NCI-H2107 treated with DMSO at 0.1 percent for 48 hours (cell line): Measurements from ENCODE around the gene IGSF1.

Source experiments
- DNase-seq: peaks from one replicate; lab custom pipeline; 2025; ENCODE audit not compliant: unreplicated experiment; lab: John Stamatoyannopoulos, UW

IGSF1 gene

GRCh38 chrX:131288738-131289511, at the start of gene IGSF1:
TSS of gene IGSF1 (minus strand) at chrX:131289306. CDS start at chrX:131286674, 2,632 bp downstream.
- no peak for DNase-seq

DNA sequence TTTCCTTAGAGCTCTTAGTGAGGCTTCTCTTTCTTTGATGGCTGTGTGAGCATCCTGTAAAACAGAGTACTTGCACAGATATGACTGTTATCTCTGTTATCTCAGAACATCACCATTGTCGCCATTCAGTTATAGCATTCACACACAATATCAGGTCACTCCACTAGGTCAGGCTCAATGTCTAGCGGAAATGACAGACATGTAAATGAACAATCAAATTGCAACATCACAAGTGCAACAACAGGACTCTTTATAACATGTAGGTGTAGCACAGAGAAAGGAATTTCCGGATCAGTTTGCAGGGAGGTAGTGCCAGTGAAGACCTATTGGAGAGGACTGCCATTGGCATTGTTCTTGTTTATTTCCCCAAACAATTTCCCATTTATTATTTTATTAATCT, 43.2 kb upstream of the IGSF1 start:
- DNase-seq, result no peak

DNA sequence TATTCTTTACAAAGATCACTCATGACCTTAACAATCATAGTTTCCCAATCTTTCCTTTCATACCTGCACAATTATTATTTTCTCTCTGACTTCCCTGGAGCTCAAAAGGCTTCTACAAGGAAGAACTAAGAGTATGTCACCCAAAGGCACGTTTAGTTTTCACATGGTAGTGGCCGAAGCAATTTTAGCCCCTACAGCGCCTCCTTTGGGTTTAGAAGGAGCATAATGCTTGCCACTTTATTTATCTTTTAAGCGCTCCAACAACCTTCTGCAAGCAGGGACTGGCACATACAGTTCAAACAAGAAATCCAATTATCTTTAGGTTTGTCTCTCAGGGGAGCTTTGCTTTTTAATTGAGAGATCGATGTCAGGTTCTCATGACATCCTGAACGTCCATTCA, 42.0 kb upstream of the IGSF1 start:
- DNase-seq, result no peak

- DNase-seq, result peak; percentile 18
Observed at GRCh38 chrX:131330735-131331134, 41.6 kb upstream of the IGSF1 start.

- DNase-seq, result no peak
Observed at GRCh38 chrX:131322651-131323050, 33.5 kb upstream of the IGSF1 start.

DNA sequence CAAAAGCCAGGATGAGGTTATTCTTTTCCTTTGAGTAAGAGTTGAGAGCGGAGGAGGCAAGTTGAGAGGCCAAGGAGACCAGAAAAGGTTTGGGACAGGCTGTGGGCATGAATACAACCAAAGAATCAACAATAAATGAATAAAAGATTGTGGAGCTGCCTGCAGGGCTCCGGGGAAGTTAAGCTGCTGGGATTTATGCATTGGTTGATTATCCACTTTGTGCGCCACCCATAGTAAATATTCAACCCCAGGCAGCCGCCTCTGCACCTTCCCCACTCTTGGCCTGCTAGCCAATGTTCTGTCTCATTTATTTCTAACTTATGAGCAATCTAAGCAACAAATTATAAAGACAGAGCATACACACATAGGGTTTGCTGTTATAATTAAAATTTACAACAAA, 28.2 kb upstream of the IGSF1 start:
- no peak for DNase-seq

DNA sequence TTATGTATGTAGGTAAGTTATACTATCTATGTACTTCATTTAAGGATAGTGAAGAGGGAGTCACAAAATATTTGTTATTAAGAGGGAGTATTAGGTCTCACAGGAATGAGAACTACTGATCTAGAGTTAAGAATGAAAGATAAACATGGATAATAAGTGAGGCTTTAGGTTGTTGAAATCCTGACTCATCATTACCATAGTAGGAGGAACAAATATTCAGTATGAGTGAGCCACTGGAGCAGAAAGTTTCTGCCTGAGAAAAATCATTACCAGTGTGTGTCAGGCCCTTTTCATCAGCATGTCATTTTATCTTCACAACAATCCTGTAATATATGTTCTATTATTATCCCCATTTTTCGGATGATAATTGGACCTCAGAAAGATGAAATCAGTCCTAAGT, 27.2 kb upstream of the IGSF1 start:
- DNase-seq, result no peak

DNA sequence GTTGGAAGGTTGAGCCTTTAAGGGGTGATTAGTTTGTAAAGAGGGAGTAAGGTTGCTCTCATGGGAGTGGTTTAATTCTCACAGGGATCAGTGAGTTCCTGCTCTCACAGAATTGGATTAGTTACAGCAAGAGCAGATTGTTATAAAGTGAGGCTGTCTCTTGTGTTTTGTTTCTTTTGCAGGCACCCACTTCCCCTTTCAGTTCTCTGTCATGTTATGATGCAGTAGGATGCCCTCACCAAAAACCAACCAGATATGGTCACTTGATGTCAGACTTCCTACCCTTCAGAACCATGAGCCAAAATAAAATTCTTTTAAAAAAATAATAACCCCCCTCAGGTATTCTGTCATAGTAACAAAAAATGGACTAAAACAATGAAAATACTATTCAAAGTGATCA, 19.9 kb upstream of the IGSF1 start:
- no peak for DNase-seq

GRCh38 chrX:131306601-131307000, 17.5 kb upstream of the IGSF1 start:
- no peak for DNase-seq

GRCh38 chrX:131305926-131306325, 16.8 kb upstream of the IGSF1 start:
- no peak for DNase-seq

DNA sequence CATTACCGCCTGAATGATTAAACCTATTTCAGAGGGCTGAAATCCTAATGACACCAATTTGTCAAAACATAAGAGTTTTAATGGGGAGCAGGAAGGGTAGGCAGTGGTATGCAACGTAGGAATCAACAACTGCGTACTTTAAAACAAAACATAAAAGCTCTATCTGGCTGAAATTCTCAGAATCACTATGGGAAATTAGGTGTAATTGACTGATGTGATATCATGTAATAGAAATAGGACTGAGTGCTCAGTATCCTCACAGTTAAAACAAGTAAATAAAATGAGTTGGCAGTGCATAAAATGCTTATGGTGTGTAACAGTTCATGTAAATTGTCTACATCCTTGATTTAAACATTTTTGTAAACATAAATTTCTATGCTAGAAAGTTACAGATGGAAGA, 13.6 kb upstream of the IGSF1 start:
- no peak for DNase-seq

DNA sequence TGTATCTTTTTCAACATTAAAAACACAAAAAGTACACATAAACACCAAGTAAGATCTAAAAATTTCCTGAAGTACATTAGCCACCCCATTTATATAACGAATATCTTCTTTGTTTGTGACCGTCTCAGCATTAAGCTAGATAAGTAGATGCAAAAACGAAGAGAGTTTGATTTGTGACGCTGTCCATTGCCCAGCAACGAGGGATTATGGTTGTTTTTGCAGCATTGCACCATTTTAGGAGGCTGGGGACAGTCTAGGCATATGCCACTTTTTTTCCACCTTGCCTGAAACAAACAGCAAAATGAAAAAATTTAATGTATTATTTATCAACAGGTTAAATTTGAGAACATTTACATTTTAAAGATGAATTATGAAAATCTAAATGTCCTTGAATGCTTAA, 12.0 kb upstream of the IGSF1 start:
- DNase-seq, result no peak

DNA sequence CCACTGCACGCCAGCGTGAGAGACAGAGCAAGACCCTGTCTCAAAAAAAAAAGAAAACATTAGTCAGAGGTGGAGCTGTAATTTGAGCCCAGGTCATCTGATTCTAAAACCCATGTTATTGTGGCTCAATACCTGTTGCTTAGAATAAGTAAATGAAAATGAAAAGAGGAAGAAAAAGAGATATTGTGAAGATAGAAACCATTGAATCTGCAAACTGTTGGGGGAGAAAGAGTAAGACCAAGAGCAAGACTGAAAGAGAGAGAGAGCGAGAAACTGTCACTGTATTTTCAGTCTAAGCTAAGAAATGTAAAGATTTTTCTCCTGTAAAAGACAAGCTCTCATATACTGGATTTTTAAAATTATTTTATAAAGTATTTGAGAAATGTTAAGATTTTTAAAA, 9.7 kb upstream of the IGSF1 start:
- no peak for DNase-seq

GRCh38 chrX:131298036-131298435, 8.9 kb upstream of the IGSF1 start:
- DNase-seq, result no peak

DNA sequence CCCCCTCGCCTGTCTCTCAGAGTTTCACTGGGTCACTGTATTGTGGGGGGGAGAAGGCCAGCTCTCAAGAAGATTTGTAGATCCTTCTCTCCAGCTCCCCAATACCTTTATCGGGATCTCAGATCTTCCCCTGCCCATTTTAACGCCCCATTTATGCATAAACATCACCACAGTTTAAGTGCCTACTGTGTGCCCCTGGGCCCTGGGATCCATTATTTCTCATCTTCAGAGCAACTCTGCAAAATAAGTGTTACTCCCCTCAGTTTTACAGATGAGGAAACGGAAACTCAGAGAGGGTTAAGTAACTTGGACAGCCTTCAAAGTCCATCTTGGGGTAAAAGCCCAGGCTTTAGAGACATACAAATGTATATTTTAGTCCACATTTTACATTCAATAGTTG, 421 bp upstream of the IGSF1 start:
- DNase-seq, result no peak

DNA sequence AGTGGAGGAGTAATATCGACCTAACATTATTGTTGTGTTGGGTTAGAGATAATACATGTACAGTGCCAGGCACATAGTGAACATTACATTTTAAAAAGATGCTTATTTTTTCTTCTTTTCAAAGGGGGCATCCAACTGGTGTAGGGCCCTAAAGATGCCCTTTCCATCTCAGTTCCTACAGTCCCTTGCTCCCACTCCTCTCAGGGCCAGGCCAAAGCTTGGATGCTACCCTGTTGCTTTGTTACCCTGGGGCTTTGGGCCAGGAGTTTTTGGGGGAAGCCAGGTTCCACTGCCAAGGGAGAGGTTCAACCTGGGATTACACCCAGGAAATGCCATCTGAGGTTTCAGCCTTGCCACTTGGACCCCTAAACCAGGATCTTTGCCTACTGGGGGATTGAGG, 918 bp downstream of the IGSF1 start:
- DNase-seq, result no peak

DNA sequence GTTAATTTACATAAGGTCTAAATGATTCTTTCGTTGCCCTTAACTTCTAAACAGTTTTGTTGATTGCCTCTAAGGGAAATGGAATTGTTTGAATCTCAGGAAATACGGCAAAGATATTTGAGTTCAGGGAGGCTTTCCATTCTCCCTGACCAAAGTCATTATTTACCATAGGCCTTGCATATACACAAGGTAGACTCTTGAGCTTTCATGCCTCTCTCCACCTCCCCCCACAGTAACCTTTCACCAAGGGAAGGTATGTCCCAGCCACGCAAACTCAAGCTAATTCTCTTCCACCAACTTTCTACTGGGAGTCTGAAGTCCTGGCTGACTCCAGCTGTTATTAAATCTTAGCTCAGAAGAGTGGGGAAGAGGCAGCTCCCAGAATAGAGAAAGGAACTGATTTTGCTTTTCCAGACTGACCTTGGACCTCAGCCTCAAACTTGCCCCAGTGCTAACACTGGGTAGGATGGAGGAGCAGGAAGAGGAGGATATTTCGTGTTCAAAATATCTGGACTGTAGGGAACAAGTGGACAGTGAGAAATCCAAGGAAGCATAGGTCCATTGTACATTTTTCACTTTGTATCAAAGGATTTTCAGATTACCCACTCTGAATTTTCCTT, 1.4 kb downstream of the IGSF1 start:
- no peak for DNase-seq

DNA sequence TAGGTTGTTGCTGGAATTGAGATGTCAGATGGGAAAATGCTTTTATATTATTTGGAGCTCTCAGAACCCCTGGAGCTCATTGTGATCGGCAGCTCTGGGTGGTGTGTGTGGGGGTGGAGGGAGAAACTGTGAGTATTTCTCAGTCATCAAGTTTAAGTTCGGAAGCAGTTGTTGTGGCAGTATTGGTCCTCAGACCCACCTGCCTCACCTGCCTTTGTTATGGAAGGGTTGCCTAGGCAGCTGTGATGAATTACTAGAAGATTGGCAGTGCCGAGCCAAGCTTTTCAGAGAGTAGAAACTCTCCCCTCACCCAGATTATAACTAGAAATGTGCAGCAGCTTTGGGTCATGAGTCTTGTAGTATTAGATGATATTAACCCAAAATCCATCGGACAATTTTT, 9.5 kb downstream of the IGSF1 start:
- DNase-seq, result peak; percentile 2

GRCh38 chrX:131279197-131279596, 9.9 kb downstream of the IGSF1 start:
- DNase-seq, result no peak

DNA sequence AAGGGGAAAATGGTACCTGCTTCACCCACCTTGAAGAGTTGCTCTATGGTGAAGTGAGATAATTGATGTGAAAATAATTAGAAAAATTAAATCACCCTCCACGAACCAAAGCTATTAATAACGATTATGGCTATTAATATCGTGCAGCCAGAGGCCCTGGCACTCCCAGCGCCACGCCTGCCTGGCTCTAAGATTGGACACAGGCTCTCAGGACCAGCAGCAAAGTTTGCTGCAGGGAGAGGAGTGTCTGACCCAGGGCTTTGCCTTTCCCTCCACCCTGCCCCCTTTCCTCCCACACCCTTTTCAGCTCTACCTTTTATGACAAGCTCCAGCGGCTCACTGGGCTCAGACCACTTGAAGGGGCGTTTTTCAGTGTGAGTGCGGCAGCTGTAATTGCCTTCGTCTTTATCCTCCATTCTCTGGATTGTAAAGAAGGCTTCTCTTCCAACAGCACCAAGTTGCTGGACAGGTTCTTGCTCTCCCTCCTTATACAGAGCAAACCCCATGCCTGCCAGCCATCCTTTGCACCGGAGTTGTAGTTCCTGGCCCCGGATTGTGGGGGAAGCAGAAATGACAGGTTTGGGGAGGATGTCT, 11.5 kb downstream of the IGSF1 start:
- DNase-seq, result no peak

GRCh38 chrX:131273011-131273410, 16.1 kb downstream of the IGSF1 start:
- DNase-seq, result no peak

- DNase-seq, result no peak
Observed at GRCh38 chrX:131271826-131272225, 17.3 kb downstream of the IGSF1 start.
